ENCODE data around the gene ZNF18.
"Not testable (repeated sequence)": the region's sequence is repeated elsewhere in the genome, so short reads cannot be mapped to it uniquely, and the experiment has no call there.

The ZNF18 gene

DNA sequence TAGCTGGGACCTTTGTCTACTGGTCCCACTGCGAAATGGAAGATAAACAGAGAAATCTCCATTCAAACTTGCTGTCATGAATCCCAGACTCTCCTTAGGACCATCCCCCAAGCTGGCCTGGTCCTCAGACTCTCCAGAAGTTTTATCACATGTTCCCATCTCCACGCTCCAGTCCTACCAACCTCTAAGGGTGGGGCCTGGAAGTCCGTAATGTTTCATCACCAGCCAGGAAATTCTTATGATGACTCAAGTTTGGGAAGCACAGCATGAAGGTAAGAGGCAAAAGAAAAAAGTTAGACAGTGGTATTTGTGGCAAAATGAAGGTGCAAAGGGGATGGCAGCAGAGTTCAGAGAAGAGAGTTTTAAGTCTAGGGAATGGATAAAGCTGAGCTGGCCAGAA is 52.7 kb downstream of the ZNF18 start:
- Histone ChIP-seq H3K36me3 (ENCODE audit: insufficient read depth, low read length) (no peaks in the 10 kb centered on the region), H3K9me3 (ENCODE audit: low read depth, low read length) (no peaks in the 10 kb centered on the region), H3K4me3 (no peak overlapping the region), H3K9ac (ENCODE audit: insufficient read length) (no peak overlapping the region), H3K27ac (no peak overlapping the region)
- TF ChIP-seq FOXP2 (optimal IDR thresholded peaks at IDR 0.05; ENCODE audit: control extremely low read depth, extremely low read length, insufficient read depth) (no peak), EZH2 (IDR thresholded peaks at IDR 0.05) (no peak), POLR2AphosphoS5 (IDR thresholded peaks at IDR 0.05; ENCODE audit: borderline replicate concordance, low read depth, low read length) (no peak)
- DNase-seq (ENCODE audit: low read depth, low spot score), result no peak

DNA sequence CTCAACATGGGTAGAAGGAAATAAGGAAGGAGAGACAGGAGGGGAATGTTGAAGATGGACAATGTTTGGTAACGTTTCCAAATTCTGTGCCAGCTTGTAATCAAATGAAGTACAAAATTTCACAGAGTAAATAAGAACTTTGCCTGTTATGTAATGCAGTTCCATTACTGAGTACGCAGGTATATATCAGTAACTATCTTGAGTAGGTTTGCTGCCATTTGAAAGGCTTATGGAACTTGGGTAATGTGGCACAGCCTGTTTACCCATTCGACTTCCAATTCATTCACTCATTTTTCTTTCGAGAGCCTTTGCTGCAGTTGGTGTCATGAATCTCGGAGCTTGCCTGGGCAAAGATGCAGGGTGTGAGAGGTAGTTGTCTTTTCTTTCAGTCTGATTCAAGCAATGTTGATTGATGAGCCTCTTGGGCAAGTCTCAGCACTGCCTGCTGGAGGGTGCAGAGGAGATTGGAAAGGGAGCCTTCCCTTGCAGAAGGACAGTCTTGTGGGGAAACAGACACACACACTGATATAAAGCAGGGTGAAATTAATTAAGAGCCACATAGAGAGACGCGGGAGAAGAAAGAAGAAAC is 53.4 kb downstream of the ZNF18 start:
- Histone ChIP-seq H3K27ac (no peak overlapping the region), H3K36me3 (ENCODE audit: insufficient read depth, low read length) (no peaks in the 10 kb centered on the region), H3K9ac (ENCODE audit: insufficient read length) (no peak overlapping the region), H3K4me3 (no peak overlapping the region), H3K9me3 (ENCODE audit: low read depth, low read length) (no peaks in the 10 kb centered on the region)
- DNase-seq (ENCODE audit: low read depth, low spot score), result no peak
- TF ChIP-seq POLR2AphosphoS5 (IDR thresholded peaks at IDR 0.05; ENCODE audit: borderline replicate concordance, low read depth, low read length), result no peak
- no peak for TF ChIP-seq EZH2 (IDR thresholded peaks at IDR 0.05)
- no peak for TF ChIP-seq FOXP2 (optimal IDR thresholded peaks at IDR 0.05; ENCODE audit: control extremely low read depth, extremely low read length, insufficient read depth)

DNA sequence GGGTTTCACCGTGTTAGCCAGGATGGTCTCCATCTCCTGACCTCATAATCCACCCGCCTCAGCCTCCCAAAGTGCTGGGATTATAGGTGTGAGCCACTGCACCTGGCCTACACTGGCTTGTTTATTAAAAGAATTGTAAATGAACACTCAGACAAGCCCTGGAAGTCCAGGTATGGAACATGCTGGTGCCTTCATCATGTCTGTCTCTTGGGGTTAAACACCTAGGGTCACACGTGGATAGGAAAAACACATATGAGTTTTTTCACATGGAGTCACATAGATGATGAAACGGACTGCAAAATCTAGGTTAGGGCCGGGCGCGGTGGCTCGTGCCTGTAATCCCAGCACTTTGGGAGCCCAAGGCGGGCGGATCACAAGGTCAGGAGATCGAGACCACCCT is 54.2 kb downstream of the ZNF18 start:
- not testable (repeated sequence) for H3K9me3 ChIP-seq (ENCODE audit: low read depth, low read length); DNase-seq (ENCODE audit: low read depth, low spot score); H3K9ac ChIP-seq (ENCODE audit: insufficient read length); H3K4me3 ChIP-seq; H3K36me3 ChIP-seq (ENCODE audit: insufficient read depth, low read length); H3K27ac ChIP-seq

DNA sequence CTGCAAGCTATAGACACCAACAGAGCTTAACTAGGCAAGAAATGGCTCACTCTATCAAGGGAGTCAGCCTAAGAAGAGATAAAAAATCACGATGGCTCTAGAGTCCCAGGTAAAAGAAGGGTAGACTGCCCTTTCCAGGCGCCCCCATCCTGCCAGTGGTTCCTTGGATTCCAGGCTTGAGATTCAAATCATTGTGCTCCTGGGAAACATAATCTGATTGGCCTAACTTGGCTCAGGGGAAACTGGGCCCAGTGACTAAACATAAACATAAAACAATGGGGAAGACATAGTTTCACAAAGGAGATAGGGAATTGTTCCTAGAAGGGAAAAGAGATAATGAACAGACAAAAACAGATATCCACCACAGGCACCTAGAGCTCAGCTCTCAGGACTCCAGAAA is 56.4 kb downstream of the ZNF18 start:
- no peak overlapping the region for H3K27ac ChIP-seq
- H3K36me3 ChIP-seq (ENCODE audit: insufficient read depth, low read length), result no peaks in the 10 kb centered on the region
- no peak overlapping the region for H3K9ac ChIP-seq (ENCODE audit: insufficient read length)
- no peaks in the 10 kb centered on the region for H3K9me3 ChIP-seq (ENCODE audit: low read depth, low read length)
- no peak overlapping the region for H3K4me3 ChIP-seq
- DNase-seq (ENCODE audit: low read depth, low spot score), result no peak
- no peak for TF ChIP-seq POLR2AphosphoS5 (IDR thresholded peaks at IDR 0.05; ENCODE audit: borderline replicate concordance, low read depth, low read length)
- TF ChIP-seq EZH2 (IDR thresholded peaks at IDR 0.05), result no peak
- TF ChIP-seq FOXP2 (optimal IDR thresholded peaks at IDR 0.05; ENCODE audit: control extremely low read depth, extremely low read length, insufficient read depth), result no peak

DNA sequence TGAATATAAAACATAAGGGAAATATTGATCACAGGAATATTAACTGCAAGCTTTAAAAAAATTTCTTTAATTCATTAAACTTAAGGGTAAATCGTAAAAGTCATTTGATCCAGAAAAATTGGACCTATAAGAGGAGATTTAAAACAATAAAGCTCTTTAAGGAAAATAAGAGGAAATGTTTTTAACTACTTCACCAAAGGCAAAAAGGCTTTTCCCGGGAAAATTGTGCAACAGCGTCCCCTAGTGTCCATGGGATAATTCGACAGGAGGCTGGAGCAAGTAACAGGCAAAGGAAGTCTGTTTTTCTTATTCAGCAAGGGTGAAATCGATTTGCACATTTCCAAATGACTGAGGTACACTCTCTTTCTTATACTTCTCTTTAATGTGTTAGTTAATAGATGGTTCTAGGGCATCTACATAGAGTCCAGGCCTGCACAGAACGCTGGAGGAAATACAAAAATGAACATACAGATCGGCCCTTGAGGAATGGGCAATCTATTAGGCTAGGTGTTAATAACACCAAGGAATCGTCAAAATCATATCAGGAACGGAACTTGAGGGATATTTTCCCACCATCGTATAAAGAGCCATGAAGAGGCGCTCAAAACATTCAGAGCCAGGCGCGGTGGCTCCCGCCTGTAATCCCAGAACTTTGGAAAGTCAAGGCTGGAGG is 61.4 kb downstream of the ZNF18 start:
- Histone ChIP-seq H3K9ac (ENCODE audit: insufficient read length) (peak overlapping the region; percentile 29), H3K9me3 (ENCODE audit: low read depth, low read length) (no peaks in the 10 kb centered on the region), H3K36me3 (ENCODE audit: insufficient read depth, low read length) (no peaks in the 10 kb centered on the region), H3K27ac (no peak overlapping the region), H3K4me3 (no peak overlapping the region)
- TF ChIP-seq EZH2 (IDR thresholded peaks at IDR 0.05) (no peak), POLR2AphosphoS5 (IDR thresholded peaks at IDR 0.05; ENCODE audit: borderline replicate concordance, low read depth, low read length) (no peak), FOXP2 (optimal IDR thresholded peaks at IDR 0.05; ENCODE audit: control extremely low read depth, extremely low read length, insufficient read depth) (no peak)
- DNase-seq (ENCODE audit: low read depth, low spot score), result peak; percentile 12

DNA sequence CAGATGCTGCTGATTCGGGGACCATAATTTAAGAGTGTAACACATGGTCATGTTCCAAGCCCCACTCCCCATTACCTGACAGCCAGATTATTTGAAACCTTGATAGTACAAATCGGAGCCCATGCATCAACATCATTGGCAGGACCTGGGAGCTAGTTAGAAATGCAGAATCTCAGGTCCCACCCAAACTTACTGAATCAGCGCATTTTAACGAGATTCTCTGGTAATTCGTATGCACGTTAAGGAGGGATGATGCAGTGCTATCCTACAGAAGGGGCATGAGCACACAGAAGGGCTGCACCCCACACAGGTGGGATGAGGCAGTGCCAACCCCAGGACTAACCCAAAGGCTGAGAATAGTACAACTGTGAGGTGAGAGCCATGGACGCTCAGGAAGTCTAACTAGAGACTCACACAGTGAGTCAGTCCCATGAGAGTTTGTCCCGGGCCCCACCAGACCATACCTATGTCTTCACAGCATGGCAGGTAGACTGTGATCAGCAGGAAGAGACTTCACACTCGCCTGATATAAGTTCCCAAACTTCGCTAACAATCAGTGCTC is 64.9 kb downstream of the ZNF18 start:
- Histone ChIP-seq H3K4me3 (no peak overlapping the region), H3K9me3 (ENCODE audit: low read depth, low read length) (no peaks in the 10 kb centered on the region), H3K9ac (ENCODE audit: insufficient read length) (no peak overlapping the region), H3K36me3 (ENCODE audit: insufficient read depth, low read length) (no peaks in the 10 kb centered on the region), H3K27ac (no peak overlapping the region)
- TF ChIP-seq POLR2AphosphoS5 (IDR thresholded peaks at IDR 0.05; ENCODE audit: borderline replicate concordance, low read depth, low read length), result no peak
- no peak for TF ChIP-seq FOXP2 (optimal IDR thresholded peaks at IDR 0.05; ENCODE audit: control extremely low read depth, extremely low read length, insufficient read depth)
- no peak for TF ChIP-seq EZH2 (IDR thresholded peaks at IDR 0.05)
- DNase-seq (ENCODE audit: low read depth, low spot score), result no peak

DNA sequence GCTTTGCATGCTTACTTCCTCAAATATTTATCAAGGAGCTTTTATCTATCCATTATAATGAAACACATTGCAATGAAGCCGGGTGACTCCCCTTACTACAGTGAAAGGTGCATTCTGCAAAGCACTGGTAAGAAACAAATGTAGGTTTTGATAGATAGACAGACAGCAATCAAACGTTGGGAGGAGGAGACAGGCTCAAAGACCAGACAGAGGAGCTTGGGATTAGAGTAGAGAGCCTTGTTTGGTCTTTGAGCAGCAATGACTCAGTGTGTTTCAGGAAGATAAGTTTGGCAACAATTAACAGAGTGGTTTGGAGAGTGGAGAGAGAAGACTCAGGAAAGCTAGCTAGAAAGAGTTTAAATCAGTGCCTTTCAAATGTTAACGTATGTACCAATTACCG is 68.8 kb downstream of the ZNF18 start:
- no peak overlapping the region for H3K27ac ChIP-seq
- H3K9me3 ChIP-seq (ENCODE audit: low read depth, low read length), result no peaks in the 10 kb centered on the region
- H3K36me3 ChIP-seq (ENCODE audit: insufficient read depth, low read length), result no peaks in the 10 kb centered on the region
- no peak overlapping the region for H3K9ac ChIP-seq (ENCODE audit: insufficient read length)
- TF ChIP-seq FOXP2 (optimal IDR thresholded peaks at IDR 0.05; ENCODE audit: control extremely low read depth, extremely low read length, insufficient read depth) (no peak), EZH2 (IDR thresholded peaks at IDR 0.05) (no peak), POLR2AphosphoS5 (IDR thresholded peaks at IDR 0.05; ENCODE audit: borderline replicate concordance, low read depth, low read length) (no peak)
- no peak overlapping the region for H3K4me3 ChIP-seq
- DNase-seq (ENCODE audit: low read depth, low spot score), result no peak
